Measurements from ENCODE around the gene ATP6V0B.
A peak's percentile ranks its signal among the peaks of the same experiment; 100 is the strongest.

ATP6V0B gene

GRCh38 chr1:44014365-44015104 lies 39.8 kb downstream of the ATP6V0B start:
- H3K4me3 ChIP-seq, result no peak overlapping the region
- no peaks in the 10 kb centered on the region for H3K27me3 ChIP-seq
- H3K36me3 ChIP-seq, result peaks cover 0 to 6% (median 0%) of the 10 kb centered on the region in 3 donors
- peaks cover 0 to 32% (median 24%) of the 10 kb centered on the region in 4 donors for H3K4me1 ChIP-seq
- no peak for DNase-seq
- no peaks in the 10 kb centered on the region for H3K9me3 ChIP-seq
- peak overlapping the region; percentile 10 to 32 for H3K27ac ChIP-seq
- TF ChIP-seq CTCF (IDR thresholded peaks at IDR 0.05), result no peak
- intact Hi-C loops (cut with DNase I; ENCODE audit: low total_unique reads), result no loop called here

- intact Hi-C loops (cut with DNase I; ENCODE audit: low total_unique reads), result no loop called here
- Histone ChIP-seq H3K4me1 (peaks cover 0 to 32% (median 24%) of the 10 kb centered on the region in 4 donors), H3K4me3 (no peak overlapping the region), H3K27ac (peak overlapping the region; percentile 10 to 32), H3K36me3 (no peaks in the 10 kb centered on the region), H3K9me3 (no peaks in the 10 kb centered on the region), H3K27me3 (no peaks in the 10 kb centered on the region)
- DNase-seq, result peak; percentile 39 to 82
- no peak for TF ChIP-seq CTCF (IDR thresholded peaks at IDR 0.05)
These were observed 40.4 kb downstream of the ATP6V0B start for GRCh38 chr1:44015206-44015605.

- Histone ChIP-seq H3K27me3 (no peaks in the 10 kb centered on the region), H3K9me3 (no peaks in the 10 kb centered on the region), H3K27ac (peak overlapping the region in 1 of 2 donors; percentile 32), H3K4me1 (peaks cover 0 to 32% (median 24%) of the 10 kb centered on the region in 4 donors), H3K36me3 (no peaks in the 10 kb centered on the region), H3K4me3 (no peak overlapping the region)
- no peak for DNase-seq
- intact Hi-C loops (cut with DNase I; ENCODE audit: low total_unique reads), result no loop called here
- no peak for TF ChIP-seq CTCF (IDR thresholded peaks at IDR 0.05)
These were observed 41.5 kb downstream of the ATP6V0B start for GRCh38 chr1:44016041-44016889.

- no peaks in the 10 kb centered on the region for H3K36me3 ChIP-seq
- intact Hi-C loops (cut with DNase I; ENCODE audit: low total_unique reads), result no loop called here
- H3K4me3 ChIP-seq, result no peak overlapping the region
- H3K27me3 ChIP-seq, result no peaks in the 10 kb centered on the region
- H3K9me3 ChIP-seq, result no peaks in the 10 kb centered on the region
- TF ChIP-seq CTCF (IDR thresholded peaks at IDR 0.05), result no peak
- peaks cover 0 to 32% (median 24%) of the 10 kb centered on the region in 4 donors for H3K4me1 ChIP-seq
- no peak overlapping the region for H3K27ac ChIP-seq
- no peak for DNase-seq
These were observed 42.2 kb downstream of the ATP6V0B start for GRCh38 chr1:44016890-44017400.

GRCh38 chr1:44019466-44019948 lies 44.7 kb downstream of the ATP6V0B start:
- Histone ChIP-seq H3K4me1 (peaks cover 0 to 19% (median 18%) of the 10 kb centered on the region in 4 donors), H3K27ac (no peak overlapping the region), H3K9me3 (no peaks in the 10 kb centered on the region), H3K36me3 (peaks cover 0 to 6% (median 5%) of the 10 kb centered on the region in 3 donors), H3K27me3 (no peaks in the 10 kb centered on the region), H3K4me3 (no peak overlapping the region)
- intact Hi-C loops (cut with DNase I; ENCODE audit: low total_unique reads), result no loop called here
- no peak for TF ChIP-seq CTCF (IDR thresholded peaks at IDR 0.05)
- no peak for DNase-seq

All from tibial artery (tissue), 4 donors.